ENCODE measurements around the gene CFAP77.

The CFAP77 gene

DNA sequence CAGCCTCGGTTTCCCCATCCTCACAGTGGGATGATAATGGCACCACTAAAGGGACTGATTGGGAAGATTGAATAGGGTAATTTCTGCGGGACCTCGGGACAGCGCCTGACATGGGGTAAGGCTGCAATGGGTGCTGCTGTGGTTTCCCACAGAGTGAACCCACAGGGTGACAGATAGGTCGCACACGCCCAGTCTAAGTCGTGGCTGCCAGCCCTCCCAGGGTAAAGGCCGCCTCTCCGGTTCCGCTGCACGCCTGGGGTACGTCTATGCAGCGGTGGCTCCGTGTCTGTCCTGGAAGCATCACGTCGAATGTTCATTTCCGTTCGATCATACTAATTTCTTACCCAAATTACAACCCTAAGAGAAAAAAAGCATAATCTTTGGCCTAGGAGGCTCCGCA is 631 bp downstream of the CFAP77 start:
- FAIRE-seq = no peak

DNA sequence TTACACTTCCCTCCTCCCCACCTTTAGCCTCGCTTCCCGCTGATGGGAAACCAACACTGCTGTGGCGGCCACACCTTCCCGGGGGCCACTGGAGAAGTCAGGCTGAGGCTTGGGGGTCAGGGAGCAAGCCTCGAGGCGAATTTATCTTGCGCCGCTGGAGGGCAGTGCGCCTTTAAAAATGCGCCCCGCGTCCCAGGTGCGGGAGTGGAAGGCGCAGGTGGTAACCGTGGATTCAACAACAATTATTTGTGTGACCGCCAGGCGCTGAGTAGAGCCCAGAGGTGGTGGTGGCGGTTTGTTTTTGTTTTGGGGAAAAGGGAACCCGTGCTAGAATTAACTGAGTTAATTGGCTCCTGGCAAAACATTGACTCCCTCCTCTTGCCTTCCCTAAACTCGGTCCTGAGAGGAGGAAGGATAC is 1.1 kb downstream of the CFAP77 start:
- FAIRE-seq = no peak

DNA sequence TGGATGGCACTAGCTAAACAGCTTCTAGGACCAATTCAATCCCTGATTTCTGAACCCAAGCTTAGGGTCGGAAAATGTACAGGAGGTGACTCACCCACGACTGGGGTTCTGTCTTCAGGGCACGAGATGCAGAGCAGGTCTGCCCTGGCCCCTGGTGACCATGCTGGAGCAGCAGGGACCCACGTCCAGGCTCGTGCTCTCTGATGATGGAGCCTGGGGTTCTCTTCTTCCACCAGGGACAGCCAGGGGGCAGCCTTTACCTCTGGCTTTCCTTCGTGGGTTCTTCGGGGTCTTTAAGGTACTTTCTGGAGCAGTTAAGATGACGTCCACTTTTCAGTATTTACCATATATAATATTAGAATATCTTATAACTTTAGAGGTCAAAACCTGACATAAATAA is 2.1 kb downstream of the CFAP77 start:
- FAIRE-seq = no peak

DNA sequence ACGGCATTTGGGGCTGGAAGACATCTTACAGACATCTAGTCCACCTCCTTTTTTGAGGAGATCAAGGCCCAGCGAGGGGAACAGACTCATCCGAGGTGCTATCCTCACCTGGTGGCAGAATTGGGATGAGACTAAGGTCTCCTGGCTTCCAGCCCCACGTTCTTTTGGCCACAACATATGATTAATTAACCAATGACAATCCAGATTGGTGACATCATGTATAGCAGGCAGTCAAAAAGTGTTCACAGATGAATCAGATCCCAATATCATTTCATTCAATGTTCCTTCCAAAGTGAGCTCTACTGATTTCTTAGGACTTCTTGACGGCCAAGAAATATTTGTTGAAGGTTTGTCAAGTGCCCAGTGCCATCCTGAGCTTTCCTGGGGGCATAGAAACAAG is 3.9 kb downstream of the CFAP77 start:
- FAIRE-seq = no peak

DNA sequence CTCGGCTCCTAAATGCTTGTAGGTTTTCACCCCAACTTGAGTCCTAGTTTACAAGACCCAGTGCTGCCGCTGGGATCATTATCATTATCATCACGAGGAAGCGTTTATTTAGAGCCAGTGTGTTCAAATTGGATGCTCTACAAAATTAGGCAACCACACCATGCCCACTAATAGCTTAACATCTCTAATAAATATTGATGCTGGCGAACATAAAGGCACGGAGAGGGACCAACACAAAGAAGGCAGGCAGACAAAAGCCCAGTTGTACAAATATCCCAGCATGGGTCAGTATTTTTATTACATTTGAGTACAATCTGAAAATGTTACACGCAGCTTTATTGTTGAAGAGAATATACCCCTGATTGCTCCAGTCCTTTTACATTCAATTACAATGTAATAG is 4.7 kb downstream of the CFAP77 start:
- no peak for FAIRE-seq

DNA sequence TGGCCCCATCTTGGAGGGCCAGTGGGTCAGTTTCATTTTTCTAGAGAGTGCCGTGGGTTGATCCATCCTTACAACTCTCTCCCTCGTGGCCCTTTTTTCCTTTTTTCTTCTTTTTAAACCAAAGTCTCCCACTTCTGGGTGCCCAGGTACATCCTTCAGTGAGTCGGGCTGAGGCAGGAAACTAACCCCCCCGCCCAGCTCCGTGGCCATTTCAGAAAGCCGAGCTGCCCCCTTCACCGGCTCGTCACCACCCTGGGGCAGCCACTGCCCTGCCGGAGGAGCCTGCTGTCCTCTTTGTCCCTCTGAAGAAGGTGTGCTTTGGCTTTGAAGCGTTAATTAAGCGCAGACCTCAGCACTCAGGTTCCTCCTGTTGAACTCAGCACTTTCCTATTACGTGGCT is 5.2 kb downstream of the CFAP77 start:
- FAIRE-seq = no peak

DNA sequence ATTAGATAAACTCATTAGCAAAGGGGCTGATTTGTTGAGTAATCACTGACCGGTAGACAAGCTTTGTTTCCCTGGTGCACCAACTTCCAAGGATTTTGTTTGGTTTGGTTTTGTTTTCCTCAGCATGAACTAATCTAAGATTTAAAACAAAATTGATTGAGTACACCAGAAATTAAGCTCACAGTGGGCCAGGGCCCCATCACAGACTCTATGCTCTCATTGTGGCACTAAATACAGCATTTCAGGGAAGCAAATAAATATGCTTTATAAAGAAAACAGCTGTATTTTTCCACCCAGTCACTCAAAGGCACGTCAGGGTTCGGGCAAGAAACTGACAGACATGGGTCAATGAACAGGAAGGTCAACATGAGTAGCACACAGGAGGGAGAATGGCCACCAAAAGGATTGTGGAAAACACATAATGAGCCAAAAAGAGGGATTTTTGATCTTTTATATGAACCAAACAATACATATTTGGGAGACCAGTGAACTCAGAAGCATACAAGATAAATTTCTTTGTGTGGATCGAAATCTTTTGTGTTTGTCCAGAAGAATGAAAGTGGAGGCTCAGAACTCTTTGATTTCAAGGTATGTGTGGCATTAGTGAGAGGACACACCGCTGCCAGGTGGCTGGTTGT is 8.8 kb downstream of the CFAP77 start:
- FAIRE-seq = no peak

DNA sequence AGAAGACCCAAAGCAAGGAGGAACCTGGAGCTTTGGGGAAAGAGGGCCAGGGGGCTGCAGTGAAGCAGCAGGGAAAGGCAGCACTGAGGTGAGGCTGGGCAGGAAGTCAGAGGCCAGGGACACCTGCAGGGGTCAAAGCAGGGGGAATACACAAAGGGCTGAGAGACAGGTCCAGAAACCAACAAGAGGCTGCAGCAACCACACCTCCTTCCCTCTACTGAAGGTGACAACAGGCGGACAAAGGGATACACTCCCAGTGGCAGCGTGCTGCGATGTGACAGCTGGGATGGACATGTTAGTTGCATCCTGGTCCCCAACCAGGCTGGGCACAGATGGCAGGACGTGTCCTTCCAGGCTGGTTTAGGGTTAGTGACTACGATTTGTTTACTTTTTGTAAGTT is 12.6 kb downstream of the CFAP77 start:
- FAIRE-seq = no peak

DNA sequence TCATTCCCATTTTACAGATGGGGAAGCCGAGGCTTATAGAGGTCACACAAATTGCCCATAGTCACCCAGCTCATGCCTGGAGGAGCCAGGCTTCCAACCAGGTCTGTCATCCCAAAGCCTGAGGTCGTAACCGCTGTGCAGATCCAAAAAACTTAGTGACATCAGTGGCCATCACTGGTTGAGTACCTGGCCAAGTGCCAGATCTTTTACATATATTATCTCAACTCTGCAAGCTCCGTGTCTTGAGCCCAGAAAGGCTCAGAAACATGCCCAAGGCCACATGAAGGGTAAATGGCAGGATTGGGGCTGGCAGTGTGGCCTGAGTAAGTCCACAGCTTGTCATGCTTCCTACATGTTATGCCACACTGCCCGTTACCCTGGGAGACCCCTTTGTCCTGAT is 13.5 kb downstream of the CFAP77 start:
- FAIRE-seq = no peak

DNA sequence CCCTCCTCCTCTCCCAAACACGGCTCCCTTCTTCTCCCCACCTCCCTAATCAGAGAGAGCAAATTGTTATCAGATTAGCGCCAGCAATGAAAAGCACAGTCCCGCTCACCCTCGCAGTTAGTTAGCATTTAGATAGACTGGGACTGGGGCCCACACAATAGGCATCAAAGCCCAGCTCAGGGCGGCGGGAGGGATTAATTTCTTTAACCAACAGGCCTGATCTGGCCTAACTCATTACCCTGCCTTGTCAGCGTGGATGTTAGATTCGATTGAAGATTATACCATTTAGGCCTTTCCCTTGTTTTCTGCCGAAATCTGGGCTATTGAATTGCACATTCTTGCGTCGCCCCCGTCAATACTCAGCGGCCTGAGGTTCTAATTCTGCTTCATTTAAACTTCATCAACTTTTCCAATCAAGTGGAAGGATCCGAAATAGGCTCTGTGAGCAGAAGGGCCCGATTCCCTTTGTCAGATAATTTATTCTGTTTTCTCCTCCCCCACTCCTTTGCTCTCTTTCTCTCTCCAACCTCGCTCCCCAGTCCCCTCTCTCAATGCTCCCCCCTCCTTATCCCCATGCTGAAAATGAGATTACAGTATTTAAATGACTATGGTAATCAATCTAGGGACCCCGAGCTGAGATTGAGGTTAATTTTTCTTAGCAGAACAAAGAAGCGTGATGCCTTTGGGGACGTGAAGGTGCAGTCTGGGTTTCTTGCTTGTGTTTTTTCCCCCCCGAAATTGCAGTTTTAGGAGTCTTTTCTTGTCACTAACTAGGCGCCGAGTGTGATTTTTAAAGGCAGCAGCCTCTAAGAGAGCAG is 15.1 kb downstream of the CFAP77 start:
- no peak for FAIRE-seq

DNA sequence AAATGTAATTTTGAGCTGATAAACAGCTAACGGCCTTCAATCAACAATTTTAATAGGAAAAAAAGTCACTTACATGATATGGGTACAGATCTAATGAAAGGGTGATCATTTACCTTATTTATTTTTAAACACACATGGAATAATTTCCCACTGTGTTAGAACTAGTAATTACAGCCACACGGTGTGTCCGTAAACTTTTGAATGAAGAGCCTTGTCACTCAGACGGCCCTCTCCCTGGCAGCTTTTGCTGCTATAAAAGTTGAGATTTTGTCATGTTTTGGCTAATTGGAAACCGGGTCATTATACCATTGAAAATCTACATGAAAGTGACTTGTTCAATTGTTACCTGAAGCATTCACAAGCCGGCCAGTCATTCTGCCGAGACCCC is 15.7 kb downstream of the CFAP77 start:
- no peak for FAIRE-seq

DNA sequence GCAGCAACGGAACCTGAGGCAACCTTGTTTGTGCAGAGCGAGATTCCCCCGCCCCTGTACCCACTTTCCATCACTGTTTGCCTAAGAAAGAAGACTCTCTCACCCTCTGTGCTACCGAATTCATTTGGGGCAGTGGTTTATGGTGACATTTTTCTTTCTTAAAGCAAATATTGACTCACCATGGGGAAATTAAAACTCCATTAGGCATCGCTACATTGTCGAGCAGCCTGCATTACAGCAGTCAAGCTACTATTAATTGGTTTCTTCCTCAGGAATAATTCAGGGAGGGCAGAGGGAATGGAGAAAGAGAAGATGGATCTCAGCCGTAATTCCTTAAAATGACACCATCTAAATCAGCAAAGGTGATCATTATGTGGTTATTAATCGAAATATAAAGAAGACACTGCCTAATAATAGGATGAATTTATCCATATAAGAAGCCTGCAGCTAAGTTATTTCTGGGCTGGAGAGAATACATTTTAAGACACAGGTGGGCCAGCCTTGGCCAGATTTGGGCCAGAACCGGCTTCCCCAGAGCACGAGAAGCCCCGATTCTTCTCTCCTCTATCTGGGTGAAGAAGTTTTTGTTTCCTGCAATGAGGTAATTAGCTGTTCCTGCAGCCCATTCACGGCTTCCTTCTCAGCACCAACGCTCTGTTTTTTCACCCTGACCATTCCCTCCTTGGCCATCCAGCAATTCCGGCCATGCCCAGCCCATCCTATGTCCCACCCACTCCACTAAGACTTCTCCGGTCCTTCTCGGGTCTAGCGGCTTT is 16.8 kb downstream of the CFAP77 start:
- no peak for FAIRE-seq

DNA sequence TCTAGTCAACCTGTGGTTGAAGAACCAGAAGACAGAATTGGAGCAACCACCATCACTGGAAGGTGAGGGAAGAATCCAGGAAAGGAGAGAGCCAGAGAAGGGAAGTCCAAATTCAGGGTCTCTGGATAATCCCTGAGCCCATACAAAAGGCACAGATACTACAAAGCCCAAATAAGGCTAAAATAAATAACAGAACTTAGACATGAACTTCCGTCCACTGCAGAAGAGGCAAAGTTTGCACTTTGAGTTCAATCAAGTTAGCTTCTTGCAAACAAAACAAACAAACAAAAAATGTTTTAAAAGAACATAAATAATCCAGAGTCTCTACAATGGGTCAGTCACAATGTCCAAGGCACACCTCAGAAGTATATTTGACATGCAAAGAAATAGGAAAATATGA is 21.0 kb downstream of the CFAP77 start:
- FAIRE-seq = no peak

DNA sequence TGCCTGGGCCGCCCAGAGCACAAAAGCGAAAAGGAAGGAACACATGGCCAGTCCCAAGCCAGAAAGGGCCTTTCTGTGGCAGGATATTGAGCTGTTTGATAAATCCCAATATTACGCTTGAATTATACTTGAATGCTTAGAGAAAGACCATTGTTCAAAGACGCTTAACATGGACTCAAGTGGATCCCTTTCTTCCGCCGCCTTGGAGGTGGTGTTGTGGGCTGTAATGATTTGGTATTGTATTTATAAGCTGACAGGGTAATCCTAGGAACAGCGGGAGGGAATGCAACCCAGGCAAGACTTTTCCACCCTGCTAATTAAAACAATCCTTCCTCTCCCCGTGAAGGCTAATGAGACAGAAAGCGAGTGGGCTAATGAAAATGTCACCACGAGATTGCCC is 24.9 kb downstream of the CFAP77 start:
- FAIRE-seq = no peak

DNA sequence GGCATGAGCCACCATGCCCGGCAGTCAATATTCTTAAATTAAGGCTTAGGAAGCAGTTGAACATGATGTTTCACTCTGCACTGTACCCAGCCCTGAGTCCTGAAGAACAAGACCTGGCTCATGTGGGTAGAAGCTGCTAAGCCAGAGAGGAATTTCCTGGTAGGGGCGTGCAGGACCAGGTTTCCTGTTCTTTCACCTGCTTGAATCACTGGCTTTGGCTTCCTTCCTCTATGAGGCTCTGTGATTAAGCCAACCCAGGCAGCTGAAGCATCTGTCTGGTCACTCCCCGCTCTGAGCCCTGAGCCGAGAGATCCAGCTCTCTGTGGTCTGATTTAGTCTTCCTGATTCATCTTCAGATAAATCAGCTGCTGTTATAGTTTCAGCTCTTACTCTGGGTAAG is 29.1 kb downstream of the CFAP77 start:
- no peak for FAIRE-seq

DNA sequence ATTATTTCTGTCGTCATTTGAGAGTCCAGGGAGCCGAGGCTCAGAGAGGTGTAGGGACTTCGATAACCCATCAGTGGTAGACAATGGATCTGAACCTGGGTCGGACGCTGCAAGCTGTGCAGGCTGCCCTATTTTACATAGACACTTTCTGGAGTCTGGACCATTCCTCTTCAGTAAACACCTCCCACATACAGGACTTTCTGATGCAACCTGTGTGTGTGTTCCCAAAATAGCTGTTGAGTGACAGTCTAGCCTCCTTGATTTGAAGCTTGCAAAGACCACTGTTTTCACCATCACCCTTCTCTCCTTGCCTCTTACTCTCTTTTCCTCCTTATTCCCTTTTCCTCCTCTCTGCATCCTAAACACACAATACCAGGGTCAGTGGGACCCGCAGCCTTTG is 30.7 kb downstream of the CFAP77 start:
- no peak for FAIRE-seq

DNA sequence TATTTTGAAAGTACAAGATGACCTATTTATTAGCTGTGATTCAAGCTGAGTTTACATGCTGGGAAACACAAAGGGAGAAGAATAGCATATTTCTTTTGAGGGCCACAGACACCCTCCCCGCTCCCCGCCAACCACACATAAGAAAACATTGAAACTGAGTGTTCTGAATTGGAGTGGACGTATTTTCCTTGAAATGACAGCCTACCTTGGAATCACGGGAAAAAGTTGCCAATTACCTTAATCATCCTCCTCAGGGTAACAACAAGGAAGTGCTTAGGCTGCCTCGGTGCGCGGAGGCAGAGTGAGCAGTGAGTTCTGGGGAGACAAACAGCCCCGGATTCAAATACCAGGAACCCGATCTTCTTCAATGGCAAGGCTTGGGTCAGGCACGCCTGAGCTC is 31.4 kb downstream of the CFAP77 start:
- no peak for FAIRE-seq

DNA sequence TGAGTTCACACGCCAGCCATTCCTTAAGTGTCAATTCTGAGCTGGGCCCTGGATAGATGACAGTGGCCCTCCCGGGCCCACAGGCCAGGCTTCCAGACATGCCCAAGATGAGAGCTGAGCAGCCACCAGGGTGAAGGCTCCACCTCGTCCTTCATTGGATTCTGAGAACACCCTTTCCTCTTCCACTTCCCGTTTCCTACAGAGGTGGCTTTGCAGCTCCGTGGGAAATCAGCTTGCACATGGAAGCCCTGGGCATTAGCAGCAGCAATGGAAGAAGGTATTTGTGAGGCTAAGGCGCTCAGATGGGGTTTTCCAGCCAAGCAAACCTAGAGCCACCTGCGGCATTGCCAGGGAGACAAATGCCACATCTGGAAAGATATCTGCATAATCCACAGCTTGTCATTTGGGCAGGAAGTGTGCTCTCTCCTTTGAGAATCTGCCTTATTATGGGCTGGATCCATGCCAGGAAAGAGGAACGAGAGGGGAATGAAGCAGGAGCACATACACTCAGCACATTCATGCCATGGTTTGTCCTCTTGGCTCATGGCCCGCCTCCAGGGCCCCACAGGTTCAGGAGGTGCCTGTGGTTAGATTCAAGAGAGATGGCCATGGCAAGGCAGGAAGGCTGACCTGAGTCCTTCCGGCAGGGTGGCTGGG is 34.1 kb downstream of the CFAP77 start:
- FAIRE-seq = no peak

DNA sequence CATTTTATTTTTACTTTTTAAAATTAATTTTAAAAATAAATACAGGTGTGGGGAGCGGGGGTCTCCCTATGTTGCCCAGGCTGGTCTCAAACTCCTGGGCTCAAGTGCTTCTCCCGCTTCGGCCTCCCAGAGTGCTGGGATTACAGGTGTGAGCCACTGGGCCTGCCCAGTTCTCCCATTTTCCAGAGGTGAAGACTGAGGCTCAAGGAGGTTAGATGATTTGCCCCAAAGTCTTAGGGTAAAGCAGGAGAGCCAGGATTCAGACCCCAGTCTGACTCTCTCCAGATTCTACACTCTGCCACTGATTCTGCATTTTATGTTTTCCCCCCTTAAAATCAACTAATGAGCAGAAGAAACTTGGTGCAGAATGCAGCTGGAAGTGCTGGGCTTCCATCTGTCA is 36.9 kb downstream of the CFAP77 start:
- FAIRE-seq = no peak

DNA sequence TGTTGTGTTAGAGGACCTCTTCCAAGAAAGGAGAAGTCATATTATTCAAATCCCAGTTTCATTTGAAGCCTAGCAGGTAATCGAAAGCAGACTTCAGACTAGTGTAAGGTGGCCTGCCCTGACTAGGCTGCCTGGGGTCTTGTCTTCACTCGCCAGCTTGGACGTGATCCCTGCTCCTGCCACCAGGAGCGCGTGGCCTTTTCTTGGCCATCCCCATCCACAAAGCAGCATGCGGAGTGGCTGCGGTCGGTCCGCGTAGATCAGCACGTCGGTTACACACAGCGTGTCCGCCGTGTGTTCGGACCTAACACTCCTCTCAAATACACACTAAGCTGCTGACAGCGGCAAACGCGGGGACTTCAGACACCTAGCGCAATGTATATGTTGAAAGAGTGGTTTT is 37.3 kb downstream of the CFAP77 start:
- FAIRE-seq = no peak

DNA sequence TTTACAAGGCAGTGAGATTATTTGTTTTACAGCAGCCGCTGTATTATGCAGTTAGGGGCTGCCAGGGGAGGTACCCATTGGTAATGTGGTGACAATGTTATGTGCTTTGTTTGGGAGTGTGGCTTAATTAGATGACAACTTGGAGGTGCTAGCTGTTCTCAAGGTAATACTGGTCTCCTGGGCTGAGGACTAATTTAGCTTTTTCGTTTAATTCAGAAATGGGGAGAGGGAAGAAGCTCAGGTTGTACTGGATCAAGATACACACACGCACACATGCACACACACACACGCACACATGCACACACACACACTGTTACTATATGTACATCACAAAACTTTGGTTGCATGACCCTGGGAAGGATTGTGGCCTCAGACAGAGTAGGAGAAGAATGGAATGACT is 37.9 kb downstream of the CFAP77 start:
- no peak for FAIRE-seq

DNA sequence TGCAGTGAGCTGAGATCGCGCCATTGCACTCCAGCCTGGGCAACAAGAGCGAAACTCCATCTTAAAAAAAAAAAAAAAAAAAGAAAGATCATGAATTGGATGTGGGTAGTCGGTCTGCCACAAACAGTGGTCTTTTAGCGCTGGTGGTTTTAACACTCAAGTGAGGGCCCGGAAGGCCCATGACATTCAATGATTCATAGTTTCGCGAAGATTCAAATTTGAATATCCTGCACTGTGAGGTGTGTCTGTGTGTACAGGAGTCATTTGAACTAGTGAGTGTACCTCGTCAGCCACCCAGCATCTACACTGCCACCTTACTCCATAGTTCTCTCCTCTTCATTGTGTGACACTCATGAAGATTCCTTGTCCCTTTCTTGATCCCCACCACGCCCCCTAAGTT is 41.3 kb downstream of the CFAP77 start:
- FAIRE-seq = no peak

DNA sequence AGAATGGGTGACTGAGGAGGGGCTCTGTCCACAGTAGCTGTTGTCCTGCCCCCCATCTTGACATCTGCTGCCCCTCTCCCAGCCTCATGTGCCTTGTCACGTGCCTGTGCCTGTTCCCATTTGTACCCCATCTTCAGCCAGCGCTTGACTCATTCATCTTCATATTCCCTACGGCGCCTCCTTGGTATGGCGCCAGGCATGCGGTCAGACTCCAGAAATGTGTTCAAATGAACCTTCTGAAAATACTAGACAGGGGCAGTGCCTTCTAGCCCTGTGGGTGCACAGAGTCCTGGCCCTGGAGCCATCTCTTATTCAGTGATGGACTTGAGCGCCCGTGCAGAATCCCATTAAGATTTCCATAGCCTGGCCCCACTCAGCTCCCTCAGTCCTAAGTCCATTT is 46.2 kb downstream of the CFAP77 start:
- FAIRE-seq = no peak

All from G401.6 (cell line).